ENCODE measurements around the gene CKLF. TPM values are rescaled to one million over a fixed set of nuclear protein-coding genes. Genes with fewer than 3 reads are reported as not detected.

The CKLF gene
- total and polyA plus RNA-seq, 12 donors = 19.6 to 67.9 (median 39.1) TPM

DNA sequence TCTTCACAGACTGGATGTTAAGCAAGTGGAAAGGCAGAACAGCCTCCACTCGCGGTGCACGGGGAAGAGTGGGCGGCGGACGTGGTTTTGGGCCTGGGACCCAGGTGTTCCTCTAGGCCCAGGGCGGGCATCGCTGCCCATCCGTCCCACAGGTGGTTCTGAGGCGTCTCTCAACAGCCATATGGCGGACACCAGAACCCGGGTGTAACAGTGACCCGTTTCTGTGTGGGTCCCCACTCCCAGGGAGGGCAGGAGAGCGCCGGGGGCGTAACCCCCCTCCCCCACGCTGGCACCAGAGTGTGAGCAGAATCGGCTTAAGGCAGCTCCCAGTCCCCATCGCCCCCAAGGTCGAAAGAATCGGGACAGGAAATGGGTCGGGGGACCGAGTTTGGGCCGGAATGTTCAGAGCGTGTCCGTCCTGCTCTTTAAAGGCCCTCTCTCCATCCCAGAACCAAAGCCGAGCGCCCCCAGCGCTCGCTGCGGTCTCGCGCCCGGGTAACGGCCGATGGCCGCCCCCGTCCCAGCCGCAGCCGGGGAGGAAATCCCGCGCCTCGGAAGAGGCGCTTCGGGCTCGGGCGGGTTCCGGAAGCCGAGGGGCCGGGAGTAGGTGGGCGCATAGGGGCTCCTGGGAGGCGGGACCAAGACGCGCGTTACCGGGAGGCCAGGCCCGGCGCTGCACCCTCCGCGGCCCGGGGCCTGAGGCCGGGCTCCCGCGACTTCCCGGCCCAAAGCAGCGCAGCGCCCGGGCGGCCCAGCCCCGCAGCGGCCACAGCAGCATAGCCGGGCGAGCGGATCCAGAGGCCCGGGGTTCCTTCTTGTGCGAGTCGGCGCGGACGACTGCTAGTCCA lies 2.9 kb upstream of the CKLF start, which contains the start of gene TK2:
Gene TK2 (minus strand): TSS at position 839 of the 848 bp plus-strand sequence. CDS start 61 bp downstream, at position 778.
- peak within 1 kb of the TSS; percentile 45 to 96 (median 92) for H3K27ac ChIP-seq
- no peaks in the 10 kb centered on the region for H3K27me3 ChIP-seq
- peak; percentile 67 to 87 for TF ChIP-seq POLR2A (IDR thresholded peaks at IDR 0.05)
- TF ChIP-seq, protein P1, sequence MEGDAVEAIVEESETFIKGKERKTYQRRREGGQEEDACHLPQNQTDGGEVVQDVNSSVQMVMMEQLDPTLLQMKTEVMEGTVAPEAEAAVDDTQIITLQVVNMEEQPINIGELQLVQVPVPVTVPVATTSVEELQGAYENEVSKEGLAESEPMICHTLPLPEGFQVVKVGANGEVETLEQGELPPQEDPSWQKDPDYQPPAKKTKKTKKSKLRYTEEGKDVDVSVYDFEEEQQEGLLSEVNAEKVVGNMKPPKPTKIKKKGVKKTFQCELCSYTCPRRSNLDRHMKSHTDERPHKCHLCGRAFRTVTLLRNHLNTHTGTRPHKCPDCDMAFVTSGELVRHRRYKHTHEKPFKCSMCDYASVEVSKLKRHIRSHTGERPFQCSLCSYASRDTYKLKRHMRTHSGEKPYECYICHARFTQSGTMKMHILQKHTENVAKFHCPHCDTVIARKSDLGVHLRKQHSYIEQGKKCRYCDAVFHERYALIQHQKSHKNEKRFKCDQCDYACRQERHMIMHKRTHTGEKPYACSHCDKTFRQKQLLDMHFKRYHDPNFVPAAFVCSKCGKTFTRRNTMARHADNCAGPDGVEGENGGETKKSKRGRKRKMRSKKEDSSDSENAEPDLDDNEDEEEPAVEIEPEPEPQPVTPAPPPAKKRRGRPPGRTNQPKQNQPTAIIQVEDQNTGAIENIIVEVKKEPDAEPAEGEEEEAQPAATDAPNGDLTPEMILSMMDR (IDR thresholded peaks at IDR 0.05) = peak in 2 of 6 experiments; percentile 22 to 23
- no peaks in the 10 kb centered on the region for H3K9me3 ChIP-seq (replicated peaks in 1 of 3)
- DNase-seq = peak; percentile 45 to 84 (median 59)
- 0 to 24% (median 3%) methylated on average over 7 to 80 of the region's 80 CpGs for WGBS, 4 donors
- peaks cover 25 to 50% of the 10 kb centered on the region in 2 donors for H3K4me1 ChIP-seq (replicated peaks in 1 of 2)
- H3K36me3 ChIP-seq (replicated peaks in 1 of 2) = no peaks in the 10 kb centered on the region
- peak within 1 kb of the TSS; percentile 56 to 90 (median 70) for H3K4me3 ChIP-seq
- intact Hi-C loops (cut with DNase I) = loop anchor here in 1 of 2 donors (5.0 kb wide), 1 partner anchor 53 kb away; the partner anchor contains the start of gene CMTM3

DNA sequence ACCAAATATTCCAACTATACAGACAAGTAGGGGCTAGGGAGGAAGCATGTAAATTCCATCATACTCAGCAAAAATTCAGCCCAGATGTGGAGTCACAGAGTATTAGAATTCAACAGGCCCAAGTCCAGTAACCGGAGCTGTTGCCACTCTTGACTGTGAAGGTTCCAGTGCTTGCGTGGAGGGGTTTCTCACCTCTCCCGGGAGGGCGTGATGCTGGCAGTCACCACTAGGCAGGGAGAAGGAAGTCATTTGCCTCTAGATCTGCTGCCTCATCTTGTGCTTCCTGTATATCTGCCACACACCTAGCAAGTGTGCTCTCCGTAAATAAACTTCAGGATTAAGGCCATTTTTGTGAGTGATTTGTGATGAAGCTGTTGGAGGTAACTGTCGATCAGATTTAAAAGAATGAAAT lies 1.0 kb upstream of the CKLF start:
- 51 to 60% (median 55%) methylated on average over 6 of the region's 6 CpGs for WGBS, 4 donors
- peak in 3 of 7 donors; percentile 19 to 61 (median 27) for DNase-seq
- TF ChIP-seq POLR2A (IDR thresholded peaks at IDR 0.05) = no peak
- TF ChIP-seq, protein P1 (IDR thresholded peaks at IDR 0.05) = peak in 4 of 6 experiments; percentile 17 to 38 (median 28)

DNA sequence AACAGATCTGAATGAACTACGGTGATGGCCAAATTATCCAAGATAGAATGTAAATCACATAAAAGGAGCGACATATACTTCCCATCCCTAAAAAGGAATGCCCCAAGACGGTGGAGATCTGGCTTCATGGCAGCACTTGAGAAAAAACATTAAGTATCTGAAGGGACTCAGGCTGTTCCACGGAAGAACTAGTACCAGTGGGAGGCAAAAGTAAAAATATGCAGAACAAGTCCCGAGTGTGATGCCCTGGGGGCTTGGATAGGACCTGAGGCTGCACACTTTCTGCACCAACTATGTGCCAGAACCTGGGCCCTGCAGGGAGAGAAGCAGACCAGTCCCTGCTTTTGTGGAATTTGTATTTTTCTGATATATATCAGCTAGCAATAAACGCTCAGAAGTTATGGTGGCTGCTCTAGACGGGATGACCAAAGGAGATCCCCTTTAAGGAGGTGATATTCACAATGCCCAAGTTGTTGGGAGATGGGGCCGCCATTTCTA lies 539 bp upstream of the CKLF start:
- Histone ChIP-seq H3K27me3 (no peaks in the 10 kb centered on the region), H3K4me3 (peak overlapping the region; percentile 9 to 83 (median 71)), H3K27ac (peak overlapping the region; percentile 65 to 96 (median 91)), H3K9me3 (replicated peaks in 1 of 3) (no peaks in the 10 kb centered on the region), H3K4me1 (replicated peaks in 1 of 2) (peaks cover 25 to 51% of the 10 kb centered on the region in 2 donors), H3K36me3 (replicated peaks in 1 of 2) (no peaks in the 10 kb centered on the region)
- intact Hi-C loops (cut with DNase I) = loop anchor here in 1 of 2 donors (5.0 kb wide), 1 partner anchor 50 kb away; the partner anchor contains the start of gene CMTM3
- WGBS, 4 donors = 35 to 45% (median 43%) methylated on average over 7 to 8 of the region's 8 CpGs
- TF ChIP-seq, protein P1 (IDR thresholded peaks at IDR 0.05) = no peak
- TF ChIP-seq POLR2A (IDR thresholded peaks at IDR 0.05) = no peak
- no peak for DNase-seq

More for the DNA sequence above, 1.0 kb upstream of the CKLF start:
- intact Hi-C loops (cut with DNase I) = loop anchor here in 1 of 2 donors (5.0 kb wide), 1 partner anchor 51 kb away; the partner anchor contains the start of gene CMTM3
- Histone ChIP-seq H3K4me3 (no peak overlapping the region), H3K27ac (peak overlapping the region in 2 of 5 donors; percentile 94 to 96), H3K9me3 (replicated peaks in 1 of 3) (no peaks in the 10 kb centered on the region), H3K27me3 (no peaks in the 10 kb centered on the region), H3K4me1 (replicated peaks in 1 of 2) (peaks cover 25 to 51% of the 10 kb centered on the region in 2 donors), H3K36me3 (replicated peaks in 1 of 2) (no peaks in the 10 kb centered on the region)

DNA sequence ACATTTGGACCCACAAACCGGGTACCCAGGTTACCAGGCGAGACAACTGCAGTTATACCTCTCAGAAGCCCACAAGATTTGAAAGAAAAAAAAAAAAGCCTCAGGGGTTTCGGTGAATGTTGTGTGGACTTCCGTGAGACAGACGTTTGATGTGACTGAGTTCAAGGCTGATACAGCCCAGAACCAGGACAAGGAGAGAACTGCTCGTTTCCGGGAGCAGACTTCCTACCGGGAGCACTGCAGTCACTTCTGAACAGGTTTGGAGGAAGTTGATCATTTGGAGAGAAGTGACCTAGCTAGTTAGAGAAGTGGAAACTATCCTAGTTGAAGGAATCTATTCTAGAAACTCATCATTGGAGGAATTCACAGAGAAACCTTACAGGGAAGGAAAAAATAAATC lies 847 bp downstream of the CKLF start:
- Histone ChIP-seq H3K9me3 (replicated peaks in 1 of 3) (no peaks in the 10 kb centered on the region), H3K36me3 (replicated peaks in 1 of 2) (peaks cover 0 to 8% of the 10 kb centered on the region in 2 donors), H3K4me1 (replicated peaks in 1 of 2) (peaks cover 25 to 48% of the 10 kb centered on the region in 2 donors), H3K4me3 (peak overlapping the region in 2 of 4 donors; percentile 67 to 75), H3K27me3 (no peaks in the 10 kb centered on the region), H3K27ac (no peak overlapping the region)
- 12 to 27% (median 18%) methylated on average over 8 of the region's 8 CpGs for WGBS, 4 donors
- intact Hi-C loops (cut with DNase I) = loop anchor here in 1 of 2 donors (5.0 kb wide), 1 partner anchor 49 kb away; the partner anchor contains the start of gene CMTM3
- TF ChIP-seq, protein P1 (IDR thresholded peaks at IDR 0.05) = no peak
- no peak for TF ChIP-seq POLR2A (IDR thresholded peaks at IDR 0.05)
- DNase-seq = peak in 3 of 7 donors; percentile 23 to 35 (median 29)

Data from adrenal gland (tissue), 12 donors.